AML-193 (cell line): ENCODE data around the gene EMID1.
"Not testable (repeated sequence)": the region's sequence is repeated elsewhere in the genome, so short reads cannot be mapped to it uniquely, and the experiment has no call there.

Experiments used
- DNase-seq, 2 experiments: peaks; one replicate each; lab custom pipeline; 2025; lab: John Stamatoyannopoulos, UW

Gene EMID1

DNA sequence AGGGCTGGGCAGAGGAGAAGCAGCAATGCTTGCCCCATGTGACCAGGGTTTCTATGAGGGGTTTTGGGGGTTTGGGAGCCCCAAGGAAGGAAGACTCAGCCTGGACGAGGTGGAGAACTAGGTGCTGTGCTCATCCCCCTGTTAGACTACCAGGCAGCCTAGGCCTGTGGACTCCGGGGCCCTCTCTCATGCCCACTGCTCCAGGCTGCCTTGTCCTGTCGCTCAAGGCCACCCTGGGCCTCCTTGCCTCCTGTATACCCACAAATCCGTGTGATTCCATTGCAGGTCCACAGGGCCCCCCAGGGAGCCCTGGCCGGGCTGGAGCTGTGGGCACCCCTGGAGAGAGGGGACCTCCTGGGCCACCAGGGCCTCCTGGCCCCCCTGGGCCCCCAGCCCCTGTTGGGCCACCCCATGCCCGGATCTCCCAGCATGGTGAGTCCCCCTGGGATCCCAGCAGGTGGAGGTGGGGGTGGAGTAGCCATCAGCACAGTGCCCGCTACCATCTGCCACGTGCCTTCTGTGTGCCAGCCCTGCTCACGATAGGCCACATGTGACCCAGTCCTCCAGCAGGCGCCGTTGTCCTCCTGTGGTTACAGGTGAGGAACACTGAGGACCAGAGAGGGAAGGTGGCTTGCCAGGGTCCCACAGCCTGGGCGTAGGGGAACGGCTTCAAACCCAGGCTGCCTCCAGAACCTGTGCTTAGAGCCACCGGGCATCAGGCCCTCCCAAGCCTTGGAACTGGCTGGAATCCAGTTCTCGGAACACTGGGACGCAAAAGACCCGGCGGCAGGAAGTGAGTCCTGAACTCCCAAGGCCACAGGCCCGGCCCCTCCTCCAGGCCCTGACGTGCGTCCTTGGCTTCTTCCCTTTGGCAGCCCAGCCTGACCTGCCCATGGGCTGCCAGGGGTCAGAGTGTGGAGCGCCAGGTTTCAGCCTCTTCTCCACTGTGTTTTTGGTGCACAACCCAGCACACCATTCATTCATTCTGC lies 26.6 kb downstream of the EMID1 start:
- no peak for DNase-seq

DNA sequence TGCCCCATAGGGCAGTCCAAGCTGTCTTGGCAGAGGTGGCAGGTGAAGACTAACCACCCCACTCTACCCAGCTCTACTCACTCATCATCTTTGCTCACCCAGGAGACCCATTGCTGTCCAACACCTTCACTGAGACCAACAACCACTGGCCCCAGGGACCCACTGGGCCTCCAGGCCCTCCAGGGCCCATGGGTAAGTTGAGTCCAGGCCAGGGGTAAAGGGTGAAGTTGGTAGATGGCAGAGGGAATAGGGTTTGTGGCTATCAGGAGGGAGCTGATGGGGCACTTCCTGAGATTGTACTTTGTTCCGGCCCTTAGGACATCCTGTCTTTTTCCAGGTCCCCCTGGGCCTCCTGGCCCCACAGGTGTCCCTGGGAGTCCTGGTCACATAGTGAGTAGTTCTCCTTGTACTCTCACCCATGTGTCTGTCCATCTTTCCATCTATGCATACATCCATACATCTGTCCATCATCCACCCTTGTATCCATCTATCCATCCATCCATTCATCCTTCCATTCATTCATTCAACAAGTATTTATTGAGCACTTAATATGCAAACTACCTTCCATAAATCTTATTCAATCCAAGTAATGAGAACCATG lies 27.7 kb downstream of the EMID1 start:
- no peak for DNase-seq

DNA sequence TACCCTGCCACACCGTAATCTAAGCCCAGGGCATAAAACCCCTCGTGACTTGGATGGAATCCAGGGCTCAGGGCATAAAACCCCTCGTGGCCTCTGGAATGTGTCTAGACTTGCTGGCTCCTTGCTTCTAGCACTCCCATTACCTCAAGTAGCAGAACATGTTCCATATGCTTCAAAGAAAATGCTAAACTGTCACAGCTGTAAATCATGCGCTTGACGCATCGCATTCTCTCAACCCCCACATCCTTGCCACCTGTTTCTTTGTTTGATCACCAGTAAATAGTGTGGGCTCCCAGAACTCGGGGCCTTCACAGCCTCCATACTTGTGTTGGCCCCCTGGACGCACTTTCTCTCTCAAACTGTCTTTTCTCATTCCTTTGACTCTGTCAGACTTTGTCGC lies 34.8 kb downstream of the EMID1 start:
- not testable (repeated sequence) for DNase-seq

DNA sequence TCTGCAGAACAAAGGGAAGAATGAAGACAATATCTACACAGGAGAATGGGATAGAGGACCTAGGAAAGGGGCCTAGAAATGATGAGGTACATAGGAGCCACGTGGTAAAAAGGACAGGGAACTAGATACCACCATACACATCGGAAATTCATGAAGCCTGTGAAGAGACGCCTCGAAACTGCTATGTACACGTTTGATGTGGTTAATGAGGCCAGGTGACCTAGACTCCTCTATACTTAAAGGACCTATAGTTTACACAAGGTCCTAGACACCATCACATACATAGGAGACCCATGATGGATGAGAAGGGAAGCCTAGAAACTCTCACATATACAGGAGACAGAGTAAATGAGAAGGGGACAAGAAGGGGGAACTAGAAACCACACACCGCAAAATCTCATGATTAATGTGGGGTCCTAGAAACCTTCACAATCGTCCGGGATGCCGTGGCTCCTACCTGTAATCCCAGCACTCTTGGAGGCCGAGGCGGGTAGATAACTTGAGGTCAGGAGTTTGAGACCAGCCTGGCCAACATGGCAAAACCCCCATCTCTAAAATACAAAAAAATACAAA lies 38.3 kb downstream of the EMID1 start:
- no peak for DNase-seq

DNA sequence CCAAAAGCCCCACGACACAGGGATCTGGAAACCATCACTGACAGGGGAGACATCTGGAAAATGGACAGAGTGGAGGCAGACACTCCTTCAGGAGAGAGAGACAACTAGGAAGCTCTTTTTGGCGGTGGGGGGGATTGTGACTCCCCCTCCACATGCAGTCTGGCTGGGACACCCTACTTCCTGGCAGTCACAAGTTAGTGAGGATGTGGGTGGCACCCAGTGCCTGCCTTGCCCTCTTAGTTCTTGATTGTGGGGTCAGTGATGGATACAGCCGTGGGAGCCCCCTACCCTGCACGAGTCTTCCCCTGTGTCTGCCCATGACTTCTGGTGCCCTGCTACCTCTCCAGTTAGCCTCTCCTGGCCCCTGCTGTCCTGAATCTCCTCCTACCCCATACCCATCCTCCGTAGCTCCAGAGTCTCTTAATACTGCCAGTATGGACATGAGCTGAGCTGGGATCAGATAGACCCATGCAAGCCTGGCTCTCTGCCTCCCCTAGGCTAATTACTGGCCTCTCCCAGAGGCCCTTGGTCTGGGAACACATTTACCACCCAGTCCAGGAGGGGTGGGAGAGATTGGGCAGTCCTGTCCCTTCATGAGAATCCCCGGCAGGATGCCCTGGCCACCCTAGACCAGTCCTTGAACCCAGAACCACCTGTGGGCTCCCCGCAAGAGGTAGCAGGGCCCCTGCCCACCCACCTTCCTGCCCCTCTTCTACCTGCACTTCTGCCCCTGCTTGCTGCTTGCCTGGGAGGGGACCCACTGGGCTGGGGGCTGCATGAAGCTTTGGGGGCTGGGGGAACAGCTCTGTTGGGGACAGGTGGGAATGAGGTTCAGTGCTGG lies 39.3 kb downstream of the EMID1 start:
- DNase-seq = no peak

DNA sequence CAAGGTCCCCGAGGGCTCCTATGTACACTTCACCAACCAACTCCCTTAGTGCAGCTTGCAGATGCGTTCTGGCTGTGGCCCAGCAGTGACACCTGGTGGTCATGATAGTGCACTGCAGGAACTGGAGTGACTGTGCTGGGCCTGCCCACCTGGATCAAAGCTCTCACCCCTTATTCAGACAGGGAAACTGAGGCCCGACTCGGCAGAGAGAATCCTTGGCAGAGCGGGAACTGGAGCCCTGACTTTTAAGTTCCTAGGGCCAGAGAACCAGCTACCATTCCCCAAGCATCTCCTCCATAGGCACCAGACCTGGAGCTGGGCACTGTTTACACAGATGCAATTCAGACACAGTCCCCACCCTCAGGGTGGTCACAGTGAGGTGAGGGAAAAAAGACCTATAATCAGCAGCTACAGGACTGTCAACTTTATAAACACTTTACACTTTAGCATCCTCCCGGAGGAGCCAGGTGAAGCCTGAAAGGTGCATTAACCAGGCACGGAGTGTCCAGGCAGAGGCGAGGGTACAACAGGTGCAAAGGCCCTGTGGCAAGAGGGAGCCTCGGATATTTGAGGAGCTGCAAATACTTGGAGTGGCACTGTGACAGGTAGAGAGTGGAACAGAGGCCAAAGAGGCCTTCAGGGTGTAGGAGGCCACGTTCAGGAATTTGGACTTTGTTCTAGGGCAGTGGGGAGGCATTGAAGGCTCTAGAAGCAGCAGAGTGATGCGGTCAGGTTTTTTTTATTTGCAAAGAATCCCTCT lies 40.1 kb downstream of the EMID1 start:
- peak; percentile 52 to 61 for DNase-seq

DNA sequence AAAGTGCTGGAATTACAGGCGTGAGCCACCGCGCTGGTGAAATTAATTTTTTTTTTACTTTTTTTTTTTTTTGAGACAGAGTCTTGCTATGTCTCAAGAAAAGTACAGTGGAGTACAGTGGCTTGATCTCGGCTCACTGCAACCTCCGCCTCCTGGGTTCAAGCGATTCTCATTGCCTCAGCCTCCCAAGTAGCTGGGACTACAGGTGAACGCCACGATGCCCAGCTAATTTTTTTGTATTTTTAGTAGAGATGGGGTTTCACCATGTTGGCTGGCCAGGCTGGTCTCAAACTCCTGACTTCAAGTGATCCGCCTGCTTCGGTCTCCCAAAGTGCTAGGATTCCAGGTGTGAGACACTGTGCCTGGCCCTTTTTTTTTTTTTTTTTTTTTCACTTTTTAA lies 42.2 kb downstream of the EMID1 start:
- not testable (repeated sequence) for DNase-seq

DNA sequence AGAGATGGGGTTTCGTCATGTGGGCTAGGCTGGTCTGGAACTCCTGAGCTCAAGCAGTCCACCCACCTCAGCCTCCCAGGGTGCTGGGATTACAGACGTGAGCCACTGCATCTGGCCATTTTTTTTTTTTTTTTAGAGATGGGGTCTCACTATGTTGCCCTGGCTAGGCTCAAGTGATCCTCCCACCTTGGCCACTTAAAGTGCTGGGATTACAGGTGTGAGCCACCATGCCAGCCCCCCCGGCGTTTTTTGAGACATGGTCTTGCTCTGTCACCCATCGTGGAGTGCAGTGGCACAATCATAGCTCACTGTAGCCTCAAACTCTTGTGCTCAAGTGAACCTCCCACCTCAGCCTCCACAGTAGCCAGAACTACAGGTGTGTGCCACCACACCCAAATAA lies 45.6 kb downstream of the EMID1 start:
- DNase-seq = no peak

DNA sequence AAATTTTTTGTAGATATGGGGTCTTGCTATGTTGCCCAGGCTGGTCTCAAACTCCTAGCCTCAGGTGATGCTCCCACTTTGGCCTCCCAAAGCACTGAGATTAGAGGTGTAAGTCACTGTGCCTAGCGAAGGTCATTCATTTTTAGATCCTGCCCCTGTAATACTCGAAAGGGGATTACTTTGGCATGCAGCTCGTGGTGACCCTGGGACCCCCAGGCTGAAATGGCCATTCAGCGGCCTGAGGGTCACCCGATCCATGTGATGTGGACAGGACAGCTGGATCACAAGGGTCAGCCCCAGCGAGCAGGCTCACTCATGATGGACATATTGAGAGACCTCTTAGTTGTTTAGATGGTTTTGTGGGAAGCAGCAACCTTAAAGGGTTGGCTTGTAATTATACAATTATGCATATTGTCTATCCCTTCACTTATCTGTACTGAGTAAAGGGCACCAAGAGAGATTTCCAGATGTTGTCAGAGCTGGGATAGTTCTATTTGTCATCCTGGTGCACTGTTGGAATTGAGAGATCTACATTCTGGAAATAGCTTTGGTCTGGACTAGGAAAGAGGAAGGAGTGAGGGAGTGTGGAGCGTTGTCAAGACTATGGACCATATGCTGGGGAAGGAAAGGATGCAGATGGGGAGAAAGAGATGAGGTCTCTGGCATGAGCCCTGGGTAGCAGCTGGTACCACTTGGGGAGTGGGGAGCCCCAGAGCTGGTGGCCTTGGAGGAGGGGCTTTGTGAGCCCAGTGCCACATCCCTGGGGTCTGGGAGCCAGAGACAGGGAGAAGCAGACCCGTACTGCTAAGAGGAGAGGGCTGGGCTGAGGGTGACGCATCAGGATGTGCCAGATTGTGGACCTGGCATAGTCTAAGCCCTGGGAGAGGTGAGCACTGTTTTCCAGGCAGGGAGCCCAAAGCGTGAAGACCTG lies 46.5 kb downstream of the EMID1 start:
- no peak for DNase-seq

DNA sequence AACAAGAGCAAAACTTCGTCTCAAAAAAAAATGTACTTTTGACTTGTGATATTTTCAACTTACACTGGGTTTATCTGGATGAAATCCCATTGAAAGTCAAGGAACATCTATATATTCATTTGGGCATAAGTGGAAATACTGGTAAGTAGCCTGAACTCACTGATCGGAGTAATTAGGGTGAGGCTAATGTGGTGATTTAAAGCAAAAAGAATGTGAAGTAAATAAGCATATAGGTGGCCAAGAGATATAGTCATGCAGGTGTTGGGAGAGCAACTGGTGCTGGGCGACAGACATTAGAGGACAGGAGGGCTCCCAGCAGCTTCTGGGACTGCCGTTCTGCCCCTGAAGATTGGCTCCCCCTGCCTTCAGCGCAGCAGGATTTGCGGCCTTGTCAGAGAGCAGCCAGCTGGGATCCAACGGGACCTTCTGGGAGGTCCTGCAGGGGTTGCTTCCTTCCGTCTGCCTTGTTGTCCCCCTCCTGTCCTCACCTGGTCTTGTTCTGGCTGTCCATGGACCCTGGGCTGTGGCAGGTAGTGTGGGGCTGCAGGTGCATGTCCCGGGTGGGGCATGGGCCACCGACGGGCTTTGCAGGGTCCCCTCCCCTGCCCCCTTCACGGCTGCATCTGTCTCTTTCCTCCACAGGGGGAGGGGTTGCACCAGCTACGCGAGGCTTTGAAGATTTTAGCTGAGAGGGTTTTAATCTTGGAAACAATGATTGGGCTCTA lies 48.0 kb downstream of the EMID1 start:
- DNase-seq = no peak

DNA sequence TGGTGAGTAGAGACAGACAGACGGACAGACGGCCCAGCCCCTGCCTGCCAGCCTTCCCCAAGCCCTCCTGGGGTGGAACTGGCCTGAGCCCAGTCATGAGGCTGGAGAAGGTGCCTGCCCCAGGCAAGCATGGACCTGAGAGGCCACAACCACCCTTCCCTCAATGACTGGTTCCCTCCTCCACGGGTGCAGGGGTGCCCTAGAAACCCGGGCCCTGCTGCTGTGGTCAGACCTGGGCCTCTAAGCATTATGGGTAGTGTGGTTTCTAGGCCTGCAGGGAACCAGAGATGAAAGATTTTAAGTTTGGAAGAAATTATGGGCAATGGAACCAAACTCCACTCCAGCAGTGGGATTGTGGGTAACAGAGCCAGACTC lies 48.6 kb downstream of the EMID1 start:
- no peak for DNase-seq

DNA sequence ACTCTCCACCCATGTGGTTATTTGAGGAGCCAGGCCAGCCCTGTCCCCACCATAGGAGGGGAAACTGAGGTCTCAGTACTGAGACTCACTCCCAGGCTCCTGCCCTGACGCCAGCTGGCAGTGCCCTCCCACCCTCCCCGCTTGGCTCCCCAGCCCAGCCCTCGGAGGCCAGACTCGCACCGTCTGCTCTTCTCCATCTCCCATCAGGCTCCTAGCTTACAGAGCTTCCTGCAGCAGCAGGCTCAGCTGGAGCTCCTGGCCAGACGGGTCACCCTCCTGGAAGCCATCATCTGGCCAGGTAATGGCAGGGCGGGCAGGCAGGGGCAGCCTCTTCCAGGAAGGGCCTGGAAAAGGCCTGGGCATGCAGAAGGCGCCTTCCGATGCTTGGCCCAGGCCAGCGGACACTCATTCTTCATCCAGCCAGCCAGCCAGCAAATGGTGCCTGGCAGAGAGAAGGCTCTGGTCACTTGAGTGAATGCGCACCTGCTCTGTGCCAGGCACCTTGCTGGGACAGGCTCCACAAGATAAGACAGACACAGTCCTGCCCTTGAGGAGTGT lies 49.4 kb downstream of the EMID1 start:
- no peak for DNase-seq

DNA sequence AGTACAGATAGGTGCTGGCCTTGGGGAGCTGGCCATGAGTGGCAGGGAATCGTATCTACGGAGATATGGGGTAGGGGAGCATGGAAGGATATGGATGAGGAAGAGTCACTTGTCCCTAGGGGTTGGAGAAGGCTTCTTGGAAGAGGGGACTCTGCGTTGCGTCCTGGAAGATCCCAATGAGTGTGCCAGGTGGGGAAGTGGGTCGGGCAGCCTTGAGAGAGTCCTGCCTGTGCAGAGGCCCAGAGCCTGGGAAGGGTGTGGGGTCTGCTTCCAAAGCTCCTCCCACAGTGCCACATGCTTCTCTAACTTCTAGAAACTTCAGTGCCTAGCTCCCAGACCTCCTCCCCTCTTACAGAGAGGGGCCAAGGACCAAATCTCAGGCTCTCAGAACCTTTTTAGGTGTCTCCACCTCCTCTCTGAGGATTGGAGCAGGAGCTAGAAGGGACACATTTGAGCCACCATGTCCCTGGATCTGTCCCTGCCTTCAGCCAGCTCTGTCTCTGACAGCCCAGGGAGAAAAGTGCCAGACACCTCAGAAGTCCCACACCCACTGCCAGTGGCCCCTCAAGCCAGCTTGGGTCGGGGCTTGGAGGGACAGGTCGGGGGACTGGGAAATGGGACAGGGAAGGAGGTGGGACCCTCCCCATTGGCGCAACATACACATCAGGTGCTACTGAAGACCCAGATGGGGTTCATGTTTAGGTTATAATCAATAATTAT lies 51.1 kb downstream of the EMID1 start:
- DNase-seq = no peak

DNA sequence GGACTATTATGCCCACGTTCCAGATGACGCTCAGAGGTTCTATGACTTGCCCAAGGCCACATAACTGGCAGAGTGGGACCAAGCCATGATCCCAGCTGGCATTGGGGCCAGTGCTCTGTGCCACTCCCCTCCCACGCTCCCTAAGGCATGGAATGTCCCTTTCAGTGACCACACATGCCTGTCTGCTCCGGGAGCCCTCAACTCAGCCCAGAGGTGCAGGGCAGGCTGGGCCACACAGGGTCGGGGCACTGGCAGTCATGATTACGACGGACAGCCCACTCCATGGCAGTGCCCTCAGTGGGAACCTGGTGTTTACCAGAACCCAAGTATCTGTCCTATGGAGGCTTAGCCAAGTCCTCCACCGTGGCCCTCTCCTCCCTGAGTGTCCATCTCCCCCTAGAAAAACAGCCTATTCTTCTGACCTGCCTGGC lies 52.1 kb downstream of the EMID1 start:
- no peak for DNase-seq

DNA sequence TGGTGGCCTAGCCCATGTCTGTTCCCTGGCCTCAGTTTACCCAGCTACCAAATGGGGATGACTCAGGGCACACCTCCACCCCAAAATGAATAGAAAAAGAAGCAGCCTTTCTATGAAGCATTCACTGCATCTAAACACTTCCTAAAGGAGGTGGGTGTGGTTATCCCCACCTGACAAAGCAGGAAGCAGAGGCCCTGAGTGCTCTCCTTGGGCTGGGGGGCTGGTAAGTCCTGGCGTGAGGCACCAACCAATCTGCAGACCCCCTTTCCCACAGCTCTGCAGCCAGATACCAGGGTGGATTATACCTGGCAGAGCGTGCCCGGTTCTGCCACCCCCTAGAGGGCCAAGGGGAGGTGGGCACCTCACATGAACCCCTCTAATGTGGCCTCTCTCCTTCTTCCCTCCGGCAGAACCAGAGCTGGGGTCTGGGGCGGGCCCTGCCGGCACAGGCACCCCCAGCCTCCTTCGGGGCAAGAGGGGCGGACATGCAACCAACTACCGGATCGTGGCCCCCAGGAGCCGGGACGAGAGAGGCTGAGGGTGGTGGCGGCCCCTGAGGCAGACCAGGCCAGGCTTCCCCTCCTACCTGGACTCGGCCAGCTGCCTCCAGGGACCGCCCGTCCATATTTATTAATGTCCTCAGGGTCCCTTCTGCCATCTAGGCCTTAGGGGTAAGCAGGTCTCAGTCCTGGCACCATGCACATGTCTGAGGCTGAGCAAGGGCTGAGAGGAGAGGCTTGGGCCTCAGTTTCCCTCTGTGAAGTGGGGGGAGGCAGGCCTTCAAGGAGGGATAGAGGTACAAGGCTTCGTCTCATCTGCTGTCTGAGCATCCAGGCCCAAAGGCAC lies 52.9 kb downstream of the EMID1 start:
- no peak for DNase-seq

DNA sequence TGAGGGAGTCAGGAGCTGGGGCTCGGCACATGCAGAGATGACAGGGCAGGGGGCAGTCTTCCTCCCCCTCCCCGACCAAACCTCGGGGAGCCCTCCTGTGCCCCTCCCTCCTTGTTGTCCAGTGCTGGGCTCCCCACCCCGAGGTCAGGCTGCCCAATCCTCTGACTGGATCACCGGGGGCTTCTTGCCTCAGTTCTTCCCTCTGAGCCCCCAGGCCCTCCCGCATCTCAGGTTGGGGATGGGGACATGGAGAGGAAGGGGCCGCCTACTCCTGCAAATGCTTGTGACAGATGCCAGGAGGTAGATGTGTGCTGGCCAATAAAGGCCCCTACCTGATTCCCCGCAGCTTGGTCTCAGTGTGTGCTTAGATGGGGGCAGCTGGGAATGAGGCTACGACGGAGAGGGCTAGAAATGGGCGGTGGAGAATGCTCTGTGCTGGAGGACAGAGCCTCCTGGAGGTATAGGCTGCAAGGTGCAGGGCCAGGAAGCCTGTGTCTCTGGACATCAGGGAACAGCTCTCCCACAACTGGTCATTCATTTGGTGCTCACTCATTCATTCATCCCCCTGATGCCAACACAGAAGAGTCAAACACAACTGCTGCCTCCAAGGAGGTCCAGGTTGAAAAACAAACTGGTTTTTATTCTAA lies 53.7 kb downstream of the EMID1 start:
- DNase-seq = no peak

DNA sequence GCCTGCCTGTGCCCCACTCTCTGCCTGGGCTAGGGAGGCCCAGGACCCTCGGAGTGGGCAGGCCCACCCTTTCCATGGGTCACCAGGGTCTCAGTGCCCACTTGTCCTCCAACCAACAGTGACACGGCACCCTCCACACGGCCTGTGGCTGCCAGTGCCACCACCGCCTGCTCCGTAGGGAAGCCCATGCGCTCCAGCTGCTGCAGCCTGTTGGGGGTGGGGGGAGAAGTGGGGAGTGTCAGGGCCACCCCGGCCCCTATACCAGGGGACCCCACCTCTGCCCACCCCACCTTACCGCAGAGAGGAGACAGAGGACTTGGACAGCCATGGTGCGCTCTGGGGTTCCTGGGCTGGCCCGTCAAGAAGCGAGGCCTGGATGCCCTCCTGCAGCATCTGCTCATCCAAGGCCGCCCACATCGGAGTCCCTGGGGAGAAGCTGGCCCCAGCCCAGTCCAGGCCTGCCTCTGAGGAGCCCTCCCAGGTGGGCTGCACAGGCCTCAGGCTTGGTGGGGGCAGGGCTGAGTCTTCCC lies 54.4 kb downstream of the EMID1 start:
- no peak for DNase-seq
